ENCODE results near the gene BRD9.

BRD9 gene

DNA sequence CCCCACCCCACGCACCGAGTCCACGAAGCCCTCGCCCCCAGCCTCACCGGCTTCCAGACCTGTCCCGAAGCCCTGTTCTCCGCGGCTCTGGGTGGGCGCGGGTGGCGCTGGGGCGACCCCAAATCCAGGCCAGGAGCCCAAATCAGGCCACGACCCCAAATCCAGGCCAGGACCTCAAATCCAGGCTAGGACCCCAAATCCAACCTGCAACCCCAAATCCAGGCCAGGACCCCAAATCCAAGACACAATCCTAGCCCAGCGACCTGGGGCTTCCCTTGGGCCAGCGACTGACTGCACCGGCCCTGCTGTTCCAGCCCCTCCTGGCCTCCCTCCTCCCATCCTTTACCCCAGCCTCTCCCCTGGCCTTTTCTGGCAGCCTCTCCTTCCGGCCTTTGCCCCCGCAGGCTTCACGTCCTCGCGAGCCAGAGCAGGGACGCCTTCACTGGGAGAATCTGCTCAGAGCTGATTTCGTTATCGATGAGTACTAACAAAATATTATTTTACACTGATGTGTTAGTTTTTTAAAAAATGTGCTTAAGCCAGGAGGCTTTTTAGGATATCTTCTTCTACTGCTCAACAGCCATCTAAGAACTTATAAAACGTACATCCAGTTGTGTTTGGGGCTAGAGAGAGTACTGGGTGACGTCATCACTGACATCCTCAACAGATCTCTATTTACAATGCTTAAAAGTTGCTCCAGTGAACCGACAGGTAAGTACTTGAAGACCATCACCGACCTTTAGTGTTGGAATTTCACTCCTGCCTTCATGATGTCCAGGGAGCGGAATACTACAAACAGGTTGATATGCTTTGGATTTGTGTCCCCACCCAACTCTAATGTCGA lies 34.8 kb upstream of the BRD9 start:
- FAIRE-seq (no peak), DNase-seq (ENCODE audit: insufficient read length, low spot score) (no peak)
- no peak for TF ChIP-seq CTCF (IDR thresholded peaks at IDR 0.05; ENCODE audit: insufficient read depth, missing control alignments)

- no peak for DNase-seq (ENCODE audit: insufficient read length, low spot score)
- no peak for FAIRE-seq
Observed at GRCh38 chr5:926417-927171, 34.0 kb upstream of the BRD9 start.

GRCh38 chr5:923281-923873 lies 30.8 kb upstream of the BRD9 start:
- FAIRE-seq: no peak
- peak; percentile 86 for DNase-seq (ENCODE audit: insufficient read length, low spot score)
- peak; percentile 81 for TF ChIP-seq CTCF (IDR thresholded peaks at IDR 0.05; ENCODE audit: insufficient read depth, missing control alignments)

More at GRCh38 chr5:926417-927171, 34.0 kb upstream of the BRD9 start:
- TF ChIP-seq CTCF (IDR thresholded peaks at IDR 0.05; ENCODE audit: insufficient read depth, missing control alignments): no peak

- no peak for DNase-seq (ENCODE audit: insufficient read length, low spot score)
- no peak for TF ChIP-seq CTCF (IDR thresholded peaks at IDR 0.05; ENCODE audit: insufficient read depth, missing control alignments)
- no peak for FAIRE-seq
Observed at GRCh38 chr5:922436-923280, 30.1 kb upstream of the BRD9 start.

DNA sequence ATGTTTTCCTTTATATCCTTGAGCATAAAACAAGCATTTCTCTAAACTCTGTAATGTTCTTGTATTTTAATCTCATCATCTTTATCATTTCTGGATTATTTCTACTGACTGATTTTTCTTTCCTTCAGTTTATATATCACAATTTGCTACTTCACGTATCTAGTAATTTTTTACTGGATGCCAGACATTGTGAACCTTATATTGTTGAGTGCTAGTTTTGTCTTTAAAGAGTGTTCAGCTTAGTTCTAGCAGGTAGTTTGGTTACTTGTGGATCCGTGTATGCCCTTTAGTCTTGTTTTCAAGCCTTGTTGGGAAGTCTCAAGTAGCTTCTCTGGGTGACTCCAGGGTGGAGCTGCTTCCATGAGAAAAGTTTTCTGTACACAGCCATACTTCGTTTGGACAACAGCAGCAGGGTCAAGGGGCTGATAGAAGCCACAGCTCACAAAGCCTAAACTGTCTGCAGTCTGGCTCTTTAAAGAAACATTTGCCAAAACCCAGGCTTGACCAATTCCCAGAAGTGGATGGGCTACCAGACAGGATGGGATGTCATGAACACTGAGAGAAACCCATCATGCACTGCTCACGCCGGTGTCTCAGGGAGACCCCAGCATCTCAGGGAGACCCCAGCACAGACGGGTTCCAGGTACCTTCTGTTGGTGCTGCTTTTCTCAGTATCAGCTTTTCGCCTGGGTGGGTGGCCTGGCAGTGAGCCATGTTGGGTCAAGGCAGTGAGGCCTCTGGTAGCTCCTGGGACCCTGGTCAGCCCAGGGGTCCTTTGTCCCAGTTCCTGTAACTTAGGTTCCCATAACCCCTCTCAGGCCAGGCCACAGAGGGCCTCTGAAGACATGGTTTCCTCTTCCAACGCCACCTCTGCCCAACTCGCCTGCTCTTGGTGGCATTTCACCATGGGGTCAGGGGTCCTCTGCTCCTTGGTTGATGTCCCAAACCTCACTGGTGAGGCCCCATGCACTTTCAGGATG lies 29.1 kb upstream of the BRD9 start:
- no peak for TF ChIP-seq CTCF (IDR thresholded peaks at IDR 0.05; ENCODE audit: insufficient read depth, missing control alignments)
- DNase-seq (ENCODE audit: insufficient read length, low spot score): no peak
- no peak for FAIRE-seq

- TF ChIP-seq CTCF (IDR thresholded peaks at IDR 0.05; ENCODE audit: insufficient read depth, missing control alignments): no peak
- DNase-seq (ENCODE audit: insufficient read length, low spot score) (no peak), FAIRE-seq (no peak)
Observed at GRCh38 chr5:920321-920720, 27.7 kb upstream of the BRD9 start.
